ENCODE measurements around the gene PLRG1. TPM values are rescaled to one million over a fixed set of nuclear protein-coding genes. Genes with fewer than 3 reads are reported as not detected.

PLRG1 gene
- polyA plus RNA-seq, 1 donor (not counting 4 experiments of a cell fraction or from before 2014, with no cell fraction given) = 132 TPM

GRCh38 chr4:154526151-154526550 is 24.0 kb downstream of the PLRG1 start:
- no peak overlapping the region for H3K27ac ChIP-seq (ENCODE audit: control insufficient read depth, insufficient read depth, low read length)
- H3K4me1 ChIP-seq (ENCODE audit: control insufficient read depth, extremely low read depth, insufficient read depth, low read length) = peaks cover 11% of the 10 kb centered on the region
- dilution Hi-C loops (cut with MboI; ENCODE audit: extremely low pct_ligation_motif_present, low sequenced_read_pairs) = no loop called here
- H2AFZ ChIP-seq (ENCODE audit: control insufficient read depth, low read length) = no peak overlapping the region
- no peaks in the 10 kb centered on the region for H3K79me2 ChIP-seq (ENCODE audit: control insufficient read depth, insufficient read depth, low read length)
- no peaks in the 10 kb centered on the region for H3K9me3 ChIP-seq (ENCODE audit: control insufficient read depth, low read depth, low read length)
- no peaks in the 10 kb centered on the region for H3K9me1 ChIP-seq (ENCODE audit: control insufficient read depth, extremely low read depth, insufficient read depth, low read length)
- DNase-seq (ENCODE audit: low read depth, low spot score) = no peak
- TF ChIP-seq, protein P1, sequence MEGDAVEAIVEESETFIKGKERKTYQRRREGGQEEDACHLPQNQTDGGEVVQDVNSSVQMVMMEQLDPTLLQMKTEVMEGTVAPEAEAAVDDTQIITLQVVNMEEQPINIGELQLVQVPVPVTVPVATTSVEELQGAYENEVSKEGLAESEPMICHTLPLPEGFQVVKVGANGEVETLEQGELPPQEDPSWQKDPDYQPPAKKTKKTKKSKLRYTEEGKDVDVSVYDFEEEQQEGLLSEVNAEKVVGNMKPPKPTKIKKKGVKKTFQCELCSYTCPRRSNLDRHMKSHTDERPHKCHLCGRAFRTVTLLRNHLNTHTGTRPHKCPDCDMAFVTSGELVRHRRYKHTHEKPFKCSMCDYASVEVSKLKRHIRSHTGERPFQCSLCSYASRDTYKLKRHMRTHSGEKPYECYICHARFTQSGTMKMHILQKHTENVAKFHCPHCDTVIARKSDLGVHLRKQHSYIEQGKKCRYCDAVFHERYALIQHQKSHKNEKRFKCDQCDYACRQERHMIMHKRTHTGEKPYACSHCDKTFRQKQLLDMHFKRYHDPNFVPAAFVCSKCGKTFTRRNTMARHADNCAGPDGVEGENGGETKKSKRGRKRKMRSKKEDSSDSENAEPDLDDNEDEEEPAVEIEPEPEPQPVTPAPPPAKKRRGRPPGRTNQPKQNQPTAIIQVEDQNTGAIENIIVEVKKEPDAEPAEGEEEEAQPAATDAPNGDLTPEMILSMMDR (optimal IDR thresholded peaks at IDR 0.05 in 1 of 3, IDR thresholded peaks at IDR 0.05 in 1 of 3, conservative IDR thresholded peaks at IDR 0.05 in 1 of 3; ENCODE audit: extremely low read depth in 1 of 3, insufficient read depth in 2 of 3, low read length in 3 of 3) = no peak
- no peak for TF ChIP-seq EZH2 (IDR thresholded peaks at IDR 0.05; ENCODE audit: low read length)
- H3K4me3 ChIP-seq (ENCODE audit: control insufficient read depth in 2 of 3, extremely low read depth in 1 of 3, insufficient read depth in 2 of 3, low read depth in 1 of 3, low read length in 3 of 3) = no peak overlapping the region
- no peaks in the 10 kb centered on the region for H3K27me3 ChIP-seq (ENCODE audit: control insufficient read depth, extremely low read depth, insufficient read depth, low read length)
- H3K36me3 ChIP-seq (ENCODE audit: control insufficient read depth in 2 of 2, extremely low read depth in 1 of 2, insufficient read depth in 2 of 2, low read length in 2 of 2) = no peaks in the 10 kb centered on the region
- H3K9ac ChIP-seq (ENCODE audit: control insufficient read depth, extremely low read depth, insufficient read depth, low read length) = no peak overlapping the region
- H4K20me1 ChIP-seq (ENCODE audit: control insufficient read depth, extremely low read depth, insufficient read depth, low read length) = no peaks in the 10 kb centered on the region
- H3K4me2 ChIP-seq (ENCODE audit: control insufficient read depth, extremely low read depth, insufficient read depth, low read depth, low read length) = no peak overlapping the region
- no peak for FAIRE-seq

DNA sequence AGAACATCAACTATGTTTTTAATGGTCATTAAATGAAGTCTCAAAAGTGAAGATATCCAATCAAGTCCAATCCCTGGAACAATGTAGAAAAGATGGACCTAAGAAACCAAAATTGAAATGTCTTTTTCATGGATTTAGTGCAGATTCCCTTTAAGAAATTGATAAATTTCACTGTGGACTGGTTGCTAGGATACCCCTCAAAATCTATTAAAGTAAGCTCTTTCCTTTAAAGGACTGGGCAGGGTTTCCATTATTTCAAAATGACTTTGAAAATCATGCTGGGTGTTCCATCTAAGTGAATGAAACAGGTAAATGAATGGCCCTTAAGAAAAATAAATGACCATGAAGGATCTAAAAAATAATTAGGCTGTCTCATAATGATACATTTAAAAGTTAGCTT is 28.6 kb downstream of the PLRG1 start:
- Histone ChIP-seq H3K4me2 (ENCODE audit: control insufficient read depth, extremely low read depth, insufficient read depth, low read depth, low read length) (no peak overlapping the region), H3K27me3 (ENCODE audit: control insufficient read depth, extremely low read depth, insufficient read depth, low read length) (no peaks in the 10 kb centered on the region), H3K27ac (ENCODE audit: control insufficient read depth, insufficient read depth, low read length) (no peak overlapping the region), H3K36me3 (ENCODE audit: control insufficient read depth in 2 of 2, extremely low read depth in 1 of 2, insufficient read depth in 2 of 2, low read length in 2 of 2) (no peaks in the 10 kb centered on the region), H3K9ac (ENCODE audit: control insufficient read depth, extremely low read depth, insufficient read depth, low read length) (no peak overlapping the region), H3K9me1 (ENCODE audit: control insufficient read depth, extremely low read depth, insufficient read depth, low read length) (no peaks in the 10 kb centered on the region), H3K79me2 (ENCODE audit: control insufficient read depth, insufficient read depth, low read length) (no peaks in the 10 kb centered on the region), H2AFZ (ENCODE audit: control insufficient read depth, low read length) (no peak overlapping the region), H4K20me1 (ENCODE audit: control insufficient read depth, extremely low read depth, insufficient read depth, low read length) (no peaks in the 10 kb centered on the region), H3K4me1 (ENCODE audit: control insufficient read depth, extremely low read depth, insufficient read depth, low read length) (no peaks in the 10 kb centered on the region), H3K9me3 (ENCODE audit: control insufficient read depth, low read depth, low read length) (no peaks in the 10 kb centered on the region), H3K4me3 (ENCODE audit: control insufficient read depth in 2 of 3, extremely low read depth in 1 of 3, insufficient read depth in 2 of 3, low read depth in 1 of 3, low read length in 3 of 3) (no peak overlapping the region)
- dilution Hi-C loops (cut with MboI; ENCODE audit: extremely low pct_ligation_motif_present, low sequenced_read_pairs) = no loop called here
- TF ChIP-seq, protein P1 (optimal IDR thresholded peaks at IDR 0.05 in 1 of 3, IDR thresholded peaks at IDR 0.05 in 1 of 3, conservative IDR thresholded peaks at IDR 0.05 in 1 of 3; ENCODE audit: extremely low read depth in 1 of 3, insufficient read depth in 2 of 3, low read length in 3 of 3) = no peak
- no peak for TF ChIP-seq EZH2 (IDR thresholded peaks at IDR 0.05; ENCODE audit: low read length)
- FAIRE-seq (no peak), DNase-seq (ENCODE audit: low read depth, low spot score) (no peak)
